Loucy (cell line): ENCODE measurements around the gene NF1.

Source experiments
- EZH2phosphoT487 ChIP-seq: fragments of 200-600 bp; IDR thresholded peaks from 2 replicates; pipeline ENCODE4 v1.6.1; 2018; ENCODE audit warnings: antibody characterized with exemption, mild to moderate bottlenecking, moderate library complexity, borderline replicate concordance
- TF ChIP-seq, protein P1 (sequence below): fragments of 200-600 bp; sonication (generic); conservative IDR thresholded peaks from 2 replicates; pipeline ENCODE4 v1.5.1; 2014; ENCODE audit warnings: mild to moderate bottlenecking, antibody characterized with exemption, low read length

DNA sequence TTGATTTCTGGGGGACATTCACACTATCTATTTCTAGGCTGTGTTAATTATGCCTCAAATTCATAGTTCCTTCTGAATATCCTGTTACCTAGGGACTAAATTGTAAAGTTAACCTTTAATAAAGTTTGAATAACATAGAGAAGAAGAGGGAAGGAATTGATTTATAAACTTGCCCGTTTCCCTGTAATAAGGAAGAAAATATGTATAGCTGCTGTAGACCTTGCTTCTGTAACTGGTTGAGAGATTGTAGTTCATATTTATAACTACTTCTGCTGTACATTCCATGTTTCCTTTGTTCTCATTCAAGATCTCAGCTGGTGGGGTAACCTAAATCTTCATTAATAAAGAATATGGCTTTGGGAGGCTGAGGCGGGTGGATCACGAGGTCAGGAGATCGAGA is 19.2 kb downstream of the NF1 start:
- TF ChIP-seq, protein P1, sequence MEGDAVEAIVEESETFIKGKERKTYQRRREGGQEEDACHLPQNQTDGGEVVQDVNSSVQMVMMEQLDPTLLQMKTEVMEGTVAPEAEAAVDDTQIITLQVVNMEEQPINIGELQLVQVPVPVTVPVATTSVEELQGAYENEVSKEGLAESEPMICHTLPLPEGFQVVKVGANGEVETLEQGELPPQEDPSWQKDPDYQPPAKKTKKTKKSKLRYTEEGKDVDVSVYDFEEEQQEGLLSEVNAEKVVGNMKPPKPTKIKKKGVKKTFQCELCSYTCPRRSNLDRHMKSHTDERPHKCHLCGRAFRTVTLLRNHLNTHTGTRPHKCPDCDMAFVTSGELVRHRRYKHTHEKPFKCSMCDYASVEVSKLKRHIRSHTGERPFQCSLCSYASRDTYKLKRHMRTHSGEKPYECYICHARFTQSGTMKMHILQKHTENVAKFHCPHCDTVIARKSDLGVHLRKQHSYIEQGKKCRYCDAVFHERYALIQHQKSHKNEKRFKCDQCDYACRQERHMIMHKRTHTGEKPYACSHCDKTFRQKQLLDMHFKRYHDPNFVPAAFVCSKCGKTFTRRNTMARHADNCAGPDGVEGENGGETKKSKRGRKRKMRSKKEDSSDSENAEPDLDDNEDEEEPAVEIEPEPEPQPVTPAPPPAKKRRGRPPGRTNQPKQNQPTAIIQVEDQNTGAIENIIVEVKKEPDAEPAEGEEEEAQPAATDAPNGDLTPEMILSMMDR: no peak
- TF ChIP-seq EZH2phosphoT487: no peak
